HepG2 (cell line): ENCODE results near the gene TPPP2. TPM values are rescaled to one million over a fixed set of nuclear protein-coding genes. Genes with fewer than 3 reads are reported as not detected.

Experiments
- ELF3 ChIP-seq: IDR thresholded peaks from 2 replicates; pipeline ENCODE4 v1.6.1; 2016; ENCODE audit warnings: missing genetic modification reagents, missing compliant biosample characterization
- RBFOX2 ChIP-seq: fragments of 200-400 bp; formaldehyde crosslinking; IDR thresholded peaks from 2 replicates; pipeline ENCODE4 v1.6.1; 2017; ENCODE audit warnings: low read depth, mild to moderate bottlenecking, low read length
- RELA ChIP-seq: sonication (generic); formaldehyde crosslinking; IDR thresholded peaks from 2 replicates; pipeline ENCODE4 v1.4.0; 2020; ENCODE audit warnings: missing genetic modification reagents
- THAP11 ChIP-seq: IDR thresholded peaks from 2 replicates; pipeline ENCODE4 v1.6.1; 2016; ENCODE audit warnings: missing biosample characterization, missing genetic modification reagents
- ZBTB42 ChIP-seq: sonication (generic); formaldehyde crosslinking; IDR thresholded peaks from 2 replicates; pipeline ENCODE4 v1.5.0; 2020; ENCODE audit warnings: mild to moderate bottlenecking, missing genetic modification reagents
- ZFP62 ChIP-seq: sonication (generic); formaldehyde crosslinking; IDR thresholded peaks from 2 replicates; pipeline ENCODE4 v1.4.0; 2020; ENCODE audit warnings: missing genetic modification reagents
- ZNF652 ChIP-seq: IDR thresholded peaks from 2 replicates; pipeline ENCODE4 v1.6.1; 2016; ENCODE audit warnings: low read depth, borderline replicate concordance
- ZNF766 ChIP-seq: sonication (generic); formaldehyde crosslinking; IDR thresholded peaks from 2 replicates; pipeline ENCODE4 v1.5.0; 2020; ENCODE audit warnings: missing genetic modification reagents, borderline replicate concordance
- ZNF775 ChIP-seq: sonication (generic); formaldehyde crosslinking; IDR thresholded peaks from 2 replicates; pipeline ENCODE4 v1.4.0; 2020; ENCODE audit warnings: missing genetic modification reagents, mild to moderate bottlenecking, moderate library complexity, borderline replicate concordance
- polyA plus RNA-seq, 8 experiments: library from polyadenylated mRNA; depleted of rRNA in 3 of 8; stranded (reverse) in 7 of 8; unstranded in 1 of 8; fragments of >200 nt; fragmentation: Illumina TruSeq in 4 of 8; extraction: Trizol in 4 of 8; gene quantifications; 2 replicates each; pipeline versions ENCODE4 v1.2.1 to v1.2.3, GENCODE V29; 2011 to 2016; ENCODE audit warnings: low read depth in 4 of 8, missing spikeins in 1 of 8, mixed read lengths in 1 of 8; ENCODE audit not compliant: insufficient read depth in 1 of 8
- total RNA-seq, 5 experiments: library from RNA; depleted of rRNA; stranded (reverse); fragments of >200 nt; fragmentation: Illumina TruSeq; extraction: Trizol; gene quantifications; 2 replicates each; pipeline ENCODE4 v1.2.3, GENCODE V29; 2016; ENCODE audit warnings: low read depth in 1 of 5
- TF ChIP-seq, protein P1 (sequence below): sonication (generic); formaldehyde crosslinking; IDR thresholded peaks from 2 replicates; pipeline ENCODE4 v1.4.0; 2020; ENCODE audit warnings: low read depth, mild to moderate bottlenecking, missing genetic modification reagents
- TF ChIP-seq, protein P2 (sequence below): sonication (generic); formaldehyde crosslinking; IDR thresholded peaks from 2 replicates; pipeline ENCODE4 v1.5.0; 2020; ENCODE audit warnings: mild to moderate bottlenecking, missing genetic modification reagents
- TF ChIP-seq, protein P3 (sequence below), 2 experiments: sonication (generic) in 1 of 2; formaldehyde crosslinking in 1 of 2; IDR thresholded peaks; 2 replicates each; pipeline versions ENCODE4 v1.6.1 to v1.9.0; 2014 to 2022; ENCODE audit warnings: antibody characterized with exemption in 1 of 2, borderline replicate concordance in 1 of 2, inconsistent platforms in 1 of 2, low read depth in 1 of 2, missing genetic modification reagents in 1 of 2
- TF ChIP-seq, protein P4 (sequence below): sonication (generic); formaldehyde crosslinking; IDR thresholded peaks from 2 replicates; pipeline ENCODE4 v1.5.0; 2020; ENCODE audit warnings: missing genetic modification reagents
- TF ChIP-seq, protein P5 (sequence below): sonication (generic); formaldehyde crosslinking; IDR thresholded peaks from 2 replicates; pipeline ENCODE4 v1.5.0; 2020; ENCODE audit warnings: mild to moderate bottlenecking, missing genetic modification reagents, borderline replicate concordance

The TPPP2 gene
- total and polyA plus RNA-seq, 2 of the 13 experiments (the other 11 are each of a cell fraction or from before 2014, with no cell fraction given): 0.58 to 4.2 TPM

DNA sequence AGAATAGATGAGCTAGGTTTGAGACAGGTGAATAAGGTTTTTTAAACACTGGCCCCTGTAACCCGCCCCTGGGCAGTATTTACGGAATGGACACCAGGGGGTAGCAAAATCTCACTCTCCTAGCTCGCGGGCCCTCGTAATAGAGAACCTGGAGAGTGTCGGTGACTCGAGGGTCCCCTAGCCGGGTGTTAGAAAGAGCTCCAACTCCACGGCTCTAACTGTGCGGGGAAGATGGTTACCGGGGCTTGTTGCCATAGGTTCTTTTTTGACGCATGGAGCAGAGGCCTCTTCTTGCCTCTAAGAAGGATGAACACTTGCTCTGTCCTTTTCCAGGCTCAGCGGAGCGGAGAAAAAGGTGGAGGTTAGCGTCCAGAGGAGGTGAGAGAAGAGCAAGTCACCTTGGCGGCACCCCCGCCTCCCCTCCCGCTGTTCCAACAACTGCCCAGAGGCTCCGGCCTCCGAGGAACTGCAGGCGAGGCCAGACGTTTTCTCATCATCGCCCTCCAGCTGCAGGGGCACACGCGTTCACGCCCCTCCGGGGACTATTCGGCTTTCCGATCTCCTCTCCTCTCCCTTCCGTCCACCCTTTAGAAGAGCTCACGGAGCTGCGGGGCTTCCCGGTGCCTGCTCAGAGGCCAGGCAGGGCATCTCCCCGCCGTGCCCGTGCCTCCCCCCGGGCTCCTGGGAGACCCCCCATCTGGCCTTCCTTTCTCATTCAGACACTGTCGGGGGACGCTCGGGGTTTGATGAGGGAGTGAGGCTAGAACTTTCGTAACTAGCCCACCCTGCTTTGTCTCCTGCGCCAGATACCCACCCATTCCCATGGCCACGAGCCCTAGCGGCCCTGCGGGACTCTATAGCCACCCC lies 38.7 kb downstream of the TPPP2 start (continued):
- TF ChIP-seq ZNF652 (CRISPR knock-in tag): no peak
- TF ChIP-seq, protein P1, sequence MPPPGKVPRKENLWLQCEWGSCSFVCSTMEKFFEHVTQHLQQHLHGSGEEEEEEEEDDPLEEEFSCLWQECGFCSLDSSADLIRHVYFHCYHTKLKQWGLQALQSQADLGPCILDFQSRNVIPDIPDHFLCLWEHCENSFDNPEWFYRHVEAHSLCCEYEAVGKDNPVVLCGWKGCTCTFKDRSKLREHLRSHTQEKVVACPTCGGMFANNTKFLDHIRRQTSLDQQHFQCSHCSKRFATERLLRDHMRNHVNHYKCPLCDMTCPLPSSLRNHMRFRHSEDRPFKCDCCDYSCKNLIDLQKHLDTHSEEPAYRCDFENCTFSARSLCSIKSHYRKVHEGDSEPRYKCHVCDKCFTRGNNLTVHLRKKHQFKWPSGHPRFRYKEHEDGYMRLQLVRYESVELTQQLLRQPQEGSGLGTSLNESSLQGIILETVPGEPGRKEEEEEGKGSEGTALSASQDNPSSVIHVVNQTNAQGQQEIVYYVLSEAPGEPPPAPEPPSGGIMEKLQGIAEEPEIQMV: no peak
- no peak for TF ChIP-seq ZFP62
- TF ChIP-seq, protein P2, sequence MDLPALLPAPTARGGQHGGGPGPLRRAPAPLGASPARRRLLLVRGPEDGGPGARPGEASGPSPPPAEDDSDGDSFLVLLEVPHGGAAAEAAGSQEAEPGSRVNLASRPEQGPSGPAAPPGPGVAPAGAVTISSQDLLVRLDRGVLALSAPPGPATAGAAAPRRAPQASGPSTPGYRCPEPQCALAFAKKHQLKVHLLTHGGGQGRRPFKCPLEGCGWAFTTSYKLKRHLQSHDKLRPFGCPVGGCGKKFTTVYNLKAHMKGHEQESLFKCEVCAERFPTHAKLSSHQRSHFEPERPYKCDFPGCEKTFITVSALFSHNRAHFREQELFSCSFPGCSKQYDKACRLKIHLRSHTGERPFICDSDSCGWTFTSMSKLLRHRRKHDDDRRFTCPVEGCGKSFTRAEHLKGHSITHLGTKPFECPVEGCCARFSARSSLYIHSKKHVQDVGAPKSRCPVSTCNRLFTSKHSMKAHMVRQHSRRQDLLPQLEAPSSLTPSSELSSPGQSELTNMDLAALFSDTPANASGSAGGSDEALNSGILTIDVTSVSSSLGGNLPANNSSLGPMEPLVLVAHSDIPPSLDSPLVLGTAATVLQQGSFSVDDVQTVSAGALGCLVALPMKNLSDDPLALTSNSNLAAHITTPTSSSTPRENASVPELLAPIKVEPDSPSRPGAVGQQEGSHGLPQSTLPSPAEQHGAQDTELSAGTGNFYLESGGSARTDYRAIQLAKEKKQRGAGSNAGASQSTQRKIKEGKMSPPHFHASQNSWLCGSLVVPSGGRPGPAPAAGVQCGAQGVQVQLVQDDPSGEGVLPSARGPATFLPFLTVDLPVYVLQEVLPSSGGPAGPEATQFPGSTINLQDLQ (CRISPR knock-in tag): 0 out of 2 replicates have a peak, but pooled peaks have one; percentile 56
- TF ChIP-seq THAP11 (CRISPR knock-in tag): peak; percentile 42; the same call in 1 of the 2 replicates
- TF ChIP-seq, protein P3, sequence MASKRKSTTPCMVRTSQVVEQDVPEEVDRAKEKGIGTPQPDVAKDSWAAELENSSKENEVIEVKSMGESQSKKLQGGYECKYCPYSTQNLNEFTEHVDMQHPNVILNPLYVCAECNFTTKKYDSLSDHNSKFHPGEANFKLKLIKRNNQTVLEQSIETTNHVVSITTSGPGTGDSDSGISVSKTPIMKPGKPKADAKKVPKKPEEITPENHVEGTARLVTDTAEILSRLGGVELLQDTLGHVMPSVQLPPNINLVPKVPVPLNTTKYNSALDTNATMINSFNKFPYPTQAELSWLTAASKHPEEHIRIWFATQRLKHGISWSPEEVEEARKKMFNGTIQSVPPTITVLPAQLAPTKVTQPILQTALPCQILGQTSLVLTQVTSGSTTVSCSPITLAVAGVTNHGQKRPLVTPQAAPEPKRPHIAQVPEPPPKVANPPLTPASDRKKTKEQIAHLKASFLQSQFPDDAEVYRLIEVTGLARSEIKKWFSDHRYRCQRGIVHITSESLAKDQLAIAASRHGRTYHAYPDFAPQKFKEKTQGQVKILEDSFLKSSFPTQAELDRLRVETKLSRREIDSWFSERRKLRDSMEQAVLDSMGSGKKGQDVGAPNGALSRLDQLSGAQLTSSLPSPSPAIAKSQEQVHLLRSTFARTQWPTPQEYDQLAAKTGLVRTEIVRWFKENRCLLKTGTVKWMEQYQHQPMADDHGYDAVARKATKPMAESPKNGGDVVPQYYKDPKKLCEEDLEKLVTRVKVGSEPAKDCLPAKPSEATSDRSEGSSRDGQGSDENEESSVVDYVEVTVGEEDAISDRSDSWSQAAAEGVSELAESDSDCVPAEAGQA (IDR thresholded peaks at IDR 0.05; ENCODE audit: low read depth): no peak
- TF ChIP-seq, protein P3 (CRISPR knock-in tag; IDR thresholded peaks at IDR 0.05; ENCODE audit: borderline replicate concordance): no peak
- peak; percentile 83; the same call in 1 of the 2 replicates for TF ChIP-seq ZBTB42
- TF ChIP-seq, protein P4, sequence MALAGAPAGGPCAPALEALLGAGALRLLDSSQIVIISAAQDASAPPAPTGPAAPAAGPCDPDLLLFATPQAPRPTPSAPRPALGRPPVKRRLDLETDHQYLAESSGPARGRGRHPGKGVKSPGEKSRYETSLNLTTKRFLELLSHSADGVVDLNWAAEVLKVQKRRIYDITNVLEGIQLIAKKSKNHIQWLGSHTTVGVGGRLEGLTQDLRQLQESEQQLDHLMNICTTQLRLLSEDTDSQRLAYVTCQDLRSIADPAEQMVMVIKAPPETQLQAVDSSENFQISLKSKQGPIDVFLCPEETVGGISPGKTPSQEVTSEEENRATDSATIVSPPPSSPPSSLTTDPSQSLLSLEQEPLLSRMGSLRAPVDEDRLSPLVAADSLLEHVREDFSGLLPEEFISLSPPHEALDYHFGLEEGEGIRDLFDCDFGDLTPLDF (CRISPR knock-in tag): no peak
- TF ChIP-seq RBFOX2: 0 out of 2 replicates have a peak, but pooled peaks have one; percentile 18
- no peak for TF ChIP-seq RELA (CRISPR knock-in tag)
- TF ChIP-seq ZNF775: no peak
- TF ChIP-seq, protein P5, sequence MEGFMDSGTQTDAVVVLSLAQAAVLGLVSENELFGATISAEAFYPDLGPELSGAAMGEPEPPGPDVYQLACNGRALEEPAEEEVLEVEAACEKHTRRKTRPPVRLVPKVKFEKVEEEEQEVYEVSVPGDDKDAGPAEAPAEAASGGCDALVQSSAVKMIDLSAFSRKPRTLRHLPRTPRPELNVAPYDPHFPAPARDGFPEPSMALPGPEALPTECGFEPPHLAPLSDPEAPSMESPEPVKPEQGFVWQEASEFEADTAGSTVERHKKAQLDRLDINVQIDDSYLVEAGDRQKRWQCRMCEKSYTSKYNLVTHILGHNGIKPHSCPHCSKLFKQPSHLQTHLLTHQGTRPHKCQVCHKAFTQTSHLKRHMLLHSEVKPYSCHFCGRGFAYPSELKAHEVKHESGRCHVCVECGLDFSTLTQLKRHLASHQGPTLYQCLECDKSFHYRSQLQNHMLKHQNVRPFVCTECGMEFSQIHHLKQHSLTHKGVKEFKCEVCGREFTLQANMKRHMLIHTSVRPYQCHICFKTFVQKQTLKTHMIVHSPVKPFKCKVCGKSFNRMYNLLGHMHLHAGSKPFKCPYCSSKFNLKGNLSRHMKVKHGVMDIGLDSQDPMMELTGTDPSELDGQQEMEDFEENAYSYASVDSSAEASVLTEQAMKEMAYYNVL (CRISPR knock-in tag): no peak; the same call in 1 of the 2 replicates
- TF ChIP-seq ZNF766 (CRISPR knock-in tag): no peak
- TF ChIP-seq ELF3: peak; percentile 47; the same call in 1 of the 2 replicates
